Cardiac fibroblast (primary cell): ENCODE measurements around the gene CHN1.

Experiments used
- DNase-seq, 2 donors: peaks; one replicate each; pipeline versions ENCODE4 v3.0.0 to v3.0.0-alpha.2; 2010; ENCODE audit warnings: low read depth in 2 of 2
- H3K4me3 ChIP-seq, 2 donors: replicated peaks in 1 of 2; 1 replicate in 1 of 2; 2 replicates in 1 of 2; pipeline ENCODE4 v1.5.1; 2011; ENCODE audit warnings: low read depth in 2 of 2, low read length in 2 of 2, mild to moderate bottlenecking in 2 of 2, moderate library complexity in 1 of 2
- TF ChIP-seq, protein P1 (sequence below): IDR thresholded peaks from one replicate; pipeline ENCODE4 v1.5.1; 2011; ENCODE audit warnings: low read depth, mild to moderate bottlenecking, low read length, inconsistent platforms

The CHN1 gene

DNA sequence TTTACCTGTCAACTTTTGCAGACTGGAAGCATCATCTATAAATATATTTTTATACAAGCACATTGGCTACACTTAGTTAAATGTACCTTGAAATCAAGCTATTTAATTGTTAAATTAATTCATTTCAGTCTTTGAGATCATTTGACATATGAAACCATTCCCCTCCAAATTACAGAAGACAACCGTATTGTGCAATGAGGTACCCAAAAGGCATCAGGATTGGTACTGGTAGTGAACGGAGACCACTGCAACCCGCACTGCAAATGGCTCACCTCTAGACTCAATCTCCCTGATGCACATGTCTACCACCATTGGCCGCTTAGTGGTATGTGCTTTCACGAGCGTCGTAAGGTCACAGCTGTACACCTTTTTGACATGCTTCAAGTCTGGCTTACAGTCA, 193.1 kb downstream of the CHN1 start:
- TF ChIP-seq, protein P1, sequence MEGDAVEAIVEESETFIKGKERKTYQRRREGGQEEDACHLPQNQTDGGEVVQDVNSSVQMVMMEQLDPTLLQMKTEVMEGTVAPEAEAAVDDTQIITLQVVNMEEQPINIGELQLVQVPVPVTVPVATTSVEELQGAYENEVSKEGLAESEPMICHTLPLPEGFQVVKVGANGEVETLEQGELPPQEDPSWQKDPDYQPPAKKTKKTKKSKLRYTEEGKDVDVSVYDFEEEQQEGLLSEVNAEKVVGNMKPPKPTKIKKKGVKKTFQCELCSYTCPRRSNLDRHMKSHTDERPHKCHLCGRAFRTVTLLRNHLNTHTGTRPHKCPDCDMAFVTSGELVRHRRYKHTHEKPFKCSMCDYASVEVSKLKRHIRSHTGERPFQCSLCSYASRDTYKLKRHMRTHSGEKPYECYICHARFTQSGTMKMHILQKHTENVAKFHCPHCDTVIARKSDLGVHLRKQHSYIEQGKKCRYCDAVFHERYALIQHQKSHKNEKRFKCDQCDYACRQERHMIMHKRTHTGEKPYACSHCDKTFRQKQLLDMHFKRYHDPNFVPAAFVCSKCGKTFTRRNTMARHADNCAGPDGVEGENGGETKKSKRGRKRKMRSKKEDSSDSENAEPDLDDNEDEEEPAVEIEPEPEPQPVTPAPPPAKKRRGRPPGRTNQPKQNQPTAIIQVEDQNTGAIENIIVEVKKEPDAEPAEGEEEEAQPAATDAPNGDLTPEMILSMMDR = no peak
- DNase-seq = no peak
- no peak overlapping the region for H3K4me3 ChIP-seq

DNA sequence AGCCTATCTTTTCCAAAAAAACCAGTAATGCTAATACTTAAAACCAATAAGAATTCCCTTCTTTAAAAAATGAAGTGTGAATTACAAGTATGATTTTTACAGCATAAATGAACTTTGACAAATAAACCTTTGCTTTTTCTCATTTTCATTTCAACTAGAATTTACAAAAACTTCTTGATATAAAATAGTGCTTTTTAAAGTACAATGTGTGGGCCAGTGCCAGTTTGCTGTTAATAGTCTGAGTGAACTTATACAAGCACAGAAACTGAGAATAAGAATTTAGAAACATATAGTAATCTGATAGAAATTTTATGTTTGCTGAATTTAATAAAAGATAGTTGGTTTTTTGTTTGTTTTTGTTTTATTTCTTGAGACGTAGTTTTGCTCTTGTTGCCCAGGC, 197.2 kb downstream of the CHN1 start:
- H3K4me3 ChIP-seq = no peak overlapping the region
- DNase-seq = no peak
- TF ChIP-seq, protein P1 = no peak

DNA sequence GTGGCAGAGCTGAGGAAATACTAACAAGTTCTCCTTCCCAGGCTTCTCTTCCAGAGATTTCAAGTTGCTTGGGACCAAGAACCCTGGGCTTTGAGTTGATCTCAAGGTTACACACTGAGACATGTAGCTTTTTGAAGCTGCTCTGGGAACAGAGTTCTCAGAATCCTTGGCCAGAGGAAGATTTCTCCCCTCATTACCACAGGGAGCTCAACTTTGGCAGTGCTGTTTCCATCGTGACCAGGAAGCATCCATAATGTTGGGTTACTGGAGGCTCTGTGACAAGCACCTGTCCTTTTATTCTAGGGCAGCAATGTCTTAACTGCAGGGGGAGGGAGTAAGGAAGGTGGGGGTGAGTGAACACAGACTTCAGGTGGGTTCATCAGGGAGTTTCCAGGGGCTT, 199.4 kb downstream of the CHN1 start:
- DNase-seq = no peak
- TF ChIP-seq, protein P1 = no peak
- H3K4me3 ChIP-seq = no peak overlapping the region

DNA sequence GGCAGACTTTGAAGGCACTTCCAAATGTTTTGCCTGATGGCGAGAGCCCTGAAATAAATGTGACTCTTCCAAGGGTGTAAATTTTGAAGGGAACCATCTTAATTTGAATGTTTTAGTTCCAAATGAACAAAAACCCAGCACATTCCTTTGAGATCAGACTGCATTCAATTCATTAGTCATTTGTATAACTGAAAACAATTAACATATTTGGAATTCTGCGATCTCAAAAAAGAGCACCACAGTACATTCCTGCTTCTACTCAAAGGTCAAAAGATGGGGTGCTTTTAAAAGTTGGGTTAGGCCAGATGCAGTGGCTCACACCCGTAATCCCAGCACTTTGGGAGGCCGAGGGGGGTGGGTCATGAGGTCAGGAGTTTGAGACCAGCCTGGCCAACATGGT, 202.7 kb downstream of the CHN1 start:
- DNase-seq = no peak

DNA sequence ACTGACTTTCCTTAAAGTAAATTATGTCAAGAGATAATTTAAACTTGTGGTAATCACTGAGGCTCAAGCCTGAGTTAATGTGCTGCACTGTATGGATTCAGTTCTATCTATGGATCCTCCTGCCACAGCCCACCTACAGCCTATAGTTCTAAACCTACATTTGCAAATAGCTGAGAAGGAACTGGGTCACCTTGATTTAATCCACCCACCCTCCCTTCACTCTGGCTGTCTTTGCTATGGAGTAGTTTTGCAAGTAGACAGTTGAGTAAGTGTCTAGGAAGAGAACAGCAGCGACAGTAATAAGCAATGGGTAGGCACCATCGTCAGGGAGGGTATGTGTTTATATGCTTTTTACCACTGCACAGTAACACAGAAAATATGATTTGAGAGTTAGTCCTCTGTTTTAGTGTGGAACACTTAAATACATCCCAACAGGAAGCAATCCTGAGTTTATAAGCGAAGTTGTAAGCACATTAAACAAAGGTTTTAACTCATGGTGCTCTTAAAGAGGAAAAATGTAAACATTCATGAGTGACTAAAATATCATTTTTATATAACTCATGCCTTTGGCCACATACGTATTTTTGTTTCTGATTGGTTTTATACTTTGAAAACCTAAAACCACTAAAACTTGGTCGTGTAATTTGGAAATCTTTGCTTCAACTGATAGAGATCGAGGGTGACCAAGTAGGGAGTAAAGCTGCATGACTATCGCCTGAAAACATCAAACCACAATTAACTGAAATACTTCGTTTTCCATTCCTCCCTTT, 204.6 kb downstream of the CHN1 start:
- TF ChIP-seq, protein P1 = no peak
- H3K4me3 ChIP-seq = no peak overlapping the region
- no peak for DNase-seq

More for the DNA sequence above, 202.7 kb downstream of the CHN1 start:
- no peak overlapping the region for H3K4me3 ChIP-seq
- TF ChIP-seq, protein P1 = no peak

DNA sequence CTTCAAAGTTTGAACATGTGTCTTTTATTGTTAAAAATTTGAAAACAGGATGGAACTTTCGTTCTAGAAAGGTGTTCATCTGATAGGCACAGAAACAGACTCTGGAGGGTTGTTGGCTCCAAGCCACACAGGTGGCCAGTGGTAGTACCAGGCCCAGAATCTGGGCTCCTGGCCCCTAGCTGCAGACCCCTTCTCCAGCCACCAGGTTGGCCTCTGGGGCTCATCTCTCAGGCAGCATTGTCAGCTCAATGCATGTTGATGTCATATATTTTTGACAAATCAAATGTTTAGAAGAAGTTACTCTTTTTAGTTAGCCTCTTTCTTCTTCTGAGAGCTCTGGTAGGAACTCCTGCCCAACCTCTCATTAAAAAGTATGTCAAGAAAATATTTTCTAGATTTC, 206.4 kb downstream of the CHN1 start:
- TF ChIP-seq, protein P1 = no peak
- DNase-seq = no peak

More for the DNA sequence above, 206.4 kb downstream of the CHN1 start:
- no peak overlapping the region for H3K4me3 ChIP-seq
